Heart left ventricle (tissue), 16 donors: ENCODE results near the gene MAMDC2. TPM values are rescaled to one million over a fixed set of nuclear protein-coding genes. Genes with fewer than 3 reads are reported as not detected.
A peak's percentile ranks its signal among the peaks of the same experiment; 100 is the strongest.

Source experiments
- ATAC-seq, 4 donors: fragments of 200-7000 bp; cut with Tn5 transposase; one replicate each; pipeline ENCODE4 v1.9.1; 2020 to 2022; ENCODE audit warnings: moderate library complexity in 4 of 4, mild to moderate bottlenecking in 3 of 4, moderate number of reproducible peaks in 1 of 4
- DNase-seq, 5 donors: peaks; one replicate each; pipeline ENCODE4 v3.0.0-alpha.2; 2020
- H3K27ac ChIP-seq, 12 donors: fragments of 200-600 bp; sonication (generic) in 4 of 12; one replicate each; pipeline versions ENCODE4 v1.5.0 to v1.8.0; 2016 to 2022; ENCODE audit warnings: mild to moderate bottlenecking in 2 of 12
- H3K27me3 ChIP-seq, 9 donors: fragments of 200-600 bp; sonication (generic) in 2 of 9; one replicate each; pipeline versions ENCODE4 v1.5.1 to v1.8.0; 2016 to 2022; ENCODE audit warnings: mild to moderate bottlenecking in 3 of 9
- H3K36me3 ChIP-seq, 9 donors: fragments of 200-600 bp; sonication (generic) in 2 of 9; one replicate each; pipeline versions ENCODE4 v1.5.0 to v1.8.0; 2018 to 2022; ENCODE audit warnings: mild to moderate bottlenecking in 2 of 9
- H3K4me1 ChIP-seq, 12 donors: fragments of 200-600 bp; sonication (generic) in 4 of 12; one replicate each; pipeline versions ENCODE4 v1.5.0 to v1.8.0; 2016 to 2022; ENCODE audit warnings: mild to moderate bottlenecking in 3 of 12
- H3K4me3 ChIP-seq, 12 donors: fragments of 200-600 bp; sonication (generic) in 4 of 12; one replicate each; pipeline versions ENCODE4 v1.5.0 to v1.8.0; 2017 to 2022; ENCODE audit warnings: mild to moderate bottlenecking in 9 of 12, moderate library complexity in 4 of 12
- H3K9me3 ChIP-seq, 12 donors: fragments of 200-600 bp; sonication (generic) in 4 of 12; one replicate each; pipeline versions ENCODE4 v1.5.0 to v1.8.0; 2016 to 2022; ENCODE audit warnings: mild to moderate bottlenecking in 1 of 12
- POLR2A ChIP-seq, 2 donors: fragments of 450-650 bp; IDR thresholded peaks; one replicate each; pipeline ENCODE4 v1.6.1; 2017; ENCODE audit warnings: antibody characterized with exemption in 2 of 2, mild to moderate bottlenecking in 2 of 2, moderate library complexity in 2 of 2
- WGBS, 4 donors: extraction: QIAGEN DNeasy Blood & Tissue Kit in 2 of 4; methylation state at CpG; one replicate each; pipeline versions ENCODE4 v1.1.5 to v1.1.7; 2013 to 2018; 5-methylcytosine and 5-hydroxymethylcytosine counted together
- intact Hi-C, 10 donors: fragments of 100-400 bp; cut with DNase I; formaldehyde crosslinking; loops; one replicate each; pipeline versions ENCODE4 v1.11.1 to v1.14.2; 2022
- polyA plus RNA-seq, 2 donors: library from polyadenylated mRNA; stranded (reverse); fragments of 200-250 nt; gene quantifications; one replicate each; pipeline ENCODE4 v1.2.3, GENCODE V29; 2013
- total RNA-seq, 9 donors: library from RNA; depleted of rRNA in 2 of 9; stranded (reverse); fragments of >200 nt in 2 of 9; fragmentation: NEBNext Ultra II Directional in 3 of 9; extraction: Animal tissue kit (Norgen Biotek cat#: 25700) in 3 of 9; gene quantifications; one replicate each; pipeline versions ENCODE4 v1.1.0 to v1.2.4, GENCODE V29; 2016 to 2023
- TF ChIP-seq, protein P1 (sequence below), 12 donors: fragments of 200-600 bp; sonication (generic) in 4 of 12; IDR thresholded peaks; one replicate each; pipeline versions ENCODE4 v1.5.0 to v1.8.0; 2018 to 2022; ENCODE audit warnings: antibody characterized with exemption in 12 of 12, mild to moderate bottlenecking in 5 of 12
- donor health status: ischemic (EF 13 %, LVEDD 7.1; RV severe dilation, severe dysfunction).
- donor health status: healthy with polysubstance abuse.
- donor health status: DM: no; HTN: yes; CAD: no.
- donor health status: DM: no; HTN: no; CAD: no.
- donor health status: ischemic (EF 25% LVEDD 6.9; RV normal size, moderate dysfunction).
- donor health status: ischemic (EF 25% LVEDD 5.7; RV mildly dilated, moderate dysfunction).
- donor health status: healthy.
- donor health status: DM: yes; HTN: yes; CAD: no.
- donor health status: ischemic (EF 35%, LVEDD 5.7; RV mildly dilated, moderate dysfunction).
- donor health status: nonischemic (EF 11% LVEDD 7.7; RV severe dilation, severe dysfunction).
- donor health status: DM: yes; HTN: yes; CAD: no.
- donor health status: PGD.
- donor health status: ischemic (EF 29% LVEDD 5.4; RV normal size, mild dysfunction).
- donor health status: nonischemic (EF 23%, LVEDD 6.1; RV moderate dilation, normal function).

MAMDC2 gene
- total and polyA plus RNA-seq, 11 donors, result 2.5 to 23.9 (median 5.1) TPM

GRCh38 chr9:70125621-70126263 lies 82.1 kb downstream of the MAMDC2 start:
- WGBS, 4 donors, result 79 to 89% (median 83%) methylated on average over 4 of the region's 4 CpGs
- H3K9me3 ChIP-seq, result no peaks in the 10 kb centered on the region
- TF ChIP-seq, protein P1, sequence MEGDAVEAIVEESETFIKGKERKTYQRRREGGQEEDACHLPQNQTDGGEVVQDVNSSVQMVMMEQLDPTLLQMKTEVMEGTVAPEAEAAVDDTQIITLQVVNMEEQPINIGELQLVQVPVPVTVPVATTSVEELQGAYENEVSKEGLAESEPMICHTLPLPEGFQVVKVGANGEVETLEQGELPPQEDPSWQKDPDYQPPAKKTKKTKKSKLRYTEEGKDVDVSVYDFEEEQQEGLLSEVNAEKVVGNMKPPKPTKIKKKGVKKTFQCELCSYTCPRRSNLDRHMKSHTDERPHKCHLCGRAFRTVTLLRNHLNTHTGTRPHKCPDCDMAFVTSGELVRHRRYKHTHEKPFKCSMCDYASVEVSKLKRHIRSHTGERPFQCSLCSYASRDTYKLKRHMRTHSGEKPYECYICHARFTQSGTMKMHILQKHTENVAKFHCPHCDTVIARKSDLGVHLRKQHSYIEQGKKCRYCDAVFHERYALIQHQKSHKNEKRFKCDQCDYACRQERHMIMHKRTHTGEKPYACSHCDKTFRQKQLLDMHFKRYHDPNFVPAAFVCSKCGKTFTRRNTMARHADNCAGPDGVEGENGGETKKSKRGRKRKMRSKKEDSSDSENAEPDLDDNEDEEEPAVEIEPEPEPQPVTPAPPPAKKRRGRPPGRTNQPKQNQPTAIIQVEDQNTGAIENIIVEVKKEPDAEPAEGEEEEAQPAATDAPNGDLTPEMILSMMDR (IDR thresholded peaks at IDR 0.05), result no peak
- no peak for TF ChIP-seq POLR2A (IDR thresholded peaks at IDR 0.05)
- peaks cover 0 to 27% (median 6%) of the 10 kb centered on the region in 12 donors for H3K4me1 ChIP-seq
- peaks cover 0 to 29% (median 0%) of the 10 kb centered on the region in 9 donors for H3K36me3 ChIP-seq
- ATAC-seq (no peak), DNase-seq (no peak)
- no peaks in the 10 kb centered on the region for H3K27me3 ChIP-seq
- H3K27ac ChIP-seq, result peak overlapping the region in 5 of 12 donors; percentile 8 to 77 (median 40)
- intact Hi-C loops, result loop anchor here in 1 of 10 donors (10.0 kb wide), 1 partner anchor 99 kb away; no protein-coding TSS in a partner anchor
- no peak overlapping the region for H3K4me3 ChIP-seq

GRCh38 chr9:70127036-70127435 lies 83.4 kb downstream of the MAMDC2 start:
- Histone ChIP-seq H3K4me3 (no peak overlapping the region), H3K27me3 (no peaks in the 10 kb centered on the region), H3K9me3 (no peaks in the 10 kb centered on the region), H3K36me3 (peaks cover 0 to 39% (median 0%) of the 10 kb centered on the region in 9 donors), H3K4me1 (peaks cover 0 to 19% (median 4%) of the 10 kb centered on the region in 12 donors), H3K27ac (peak overlapping the region in 7 of 12 donors; percentile 8 to 77 (median 41))
- DNase-seq (no peak), ATAC-seq (peak; percentile 32 to 61 (median 52))
- 60 to 78% (median 74%) methylated on average over 6 of the region's 6 CpGs for WGBS, 4 donors
- intact Hi-C loops, result loop anchor here in 1 of 10 donors (10.0 kb wide), 1 partner anchor 98 kb away; no protein-coding TSS in a partner anchor
- TF ChIP-seq POLR2A (IDR thresholded peaks at IDR 0.05), result no peak
- TF ChIP-seq, protein P1 (IDR thresholded peaks at IDR 0.05), result no peak

DNA sequence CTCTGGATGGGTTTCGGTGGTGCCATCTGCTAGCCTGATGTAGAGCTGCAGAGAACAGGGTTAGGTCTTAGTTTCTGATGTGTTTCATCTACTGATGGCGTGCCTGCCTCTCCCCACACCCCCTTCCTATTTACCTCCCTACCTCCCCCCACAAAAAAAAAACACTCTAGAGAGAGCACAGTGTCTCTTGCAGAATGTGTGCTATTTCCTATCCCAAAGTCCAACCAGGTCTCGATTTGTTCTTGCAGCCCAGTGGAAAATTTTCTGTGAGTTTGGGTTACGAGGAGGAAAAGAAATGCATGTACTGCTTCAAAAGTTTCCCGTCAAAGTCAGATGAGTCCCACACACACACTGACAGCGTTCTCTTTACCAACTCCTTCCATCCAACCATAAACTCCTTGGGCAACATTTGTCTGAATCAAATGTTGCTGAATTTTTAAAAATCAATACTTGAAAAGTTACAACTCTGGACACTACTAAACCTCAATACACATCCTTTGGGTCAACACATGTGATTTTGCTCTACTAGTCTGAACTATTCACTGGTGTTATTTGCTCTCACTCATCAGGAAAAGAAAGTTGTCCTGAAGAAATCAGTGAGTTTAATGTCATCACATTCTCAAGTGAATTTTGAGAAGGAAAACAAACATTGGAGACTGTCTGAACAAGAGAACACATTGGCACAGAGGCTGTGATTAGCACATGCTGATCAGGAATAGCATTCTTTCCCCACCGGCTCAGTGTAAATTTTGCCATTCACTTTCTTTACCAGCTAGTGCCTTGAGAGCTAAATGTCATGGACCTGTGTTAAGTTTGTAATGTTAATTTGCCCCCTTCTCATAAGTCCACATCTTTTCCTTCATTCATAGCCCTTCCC lies 84.1 kb downstream of the MAMDC2 start:
- ATAC-seq (peak in 3 of 4 donors; percentile 8 to 25 (median 19)), DNase-seq (no peak)
- Histone ChIP-seq H3K27me3 (no peaks in the 10 kb centered on the region), H3K4me1 (peaks cover 0 to 19% (median 3%) of the 10 kb centered on the region in 12 donors), H3K36me3 (peaks cover 0 to 44% (median 0%) of the 10 kb centered on the region in 9 donors), H3K4me3 (no peak overlapping the region), H3K27ac (peak overlapping the region in 6 of 12 donors; percentile 10 to 44 (median 30)), H3K9me3 (no peaks in the 10 kb centered on the region)
- 61 to 78% (median 68%) methylated on average over 7 of the region's 7 CpGs for WGBS, 4 donors
- intact Hi-C loops, result loop anchor here in 1 of 10 donors (10.0 kb wide), 1 partner anchor 97 kb away; no protein-coding TSS in a partner anchor
- no peak for TF ChIP-seq POLR2A (IDR thresholded peaks at IDR 0.05)
- TF ChIP-seq, protein P1 (IDR thresholded peaks at IDR 0.05), result no peak

DNA sequence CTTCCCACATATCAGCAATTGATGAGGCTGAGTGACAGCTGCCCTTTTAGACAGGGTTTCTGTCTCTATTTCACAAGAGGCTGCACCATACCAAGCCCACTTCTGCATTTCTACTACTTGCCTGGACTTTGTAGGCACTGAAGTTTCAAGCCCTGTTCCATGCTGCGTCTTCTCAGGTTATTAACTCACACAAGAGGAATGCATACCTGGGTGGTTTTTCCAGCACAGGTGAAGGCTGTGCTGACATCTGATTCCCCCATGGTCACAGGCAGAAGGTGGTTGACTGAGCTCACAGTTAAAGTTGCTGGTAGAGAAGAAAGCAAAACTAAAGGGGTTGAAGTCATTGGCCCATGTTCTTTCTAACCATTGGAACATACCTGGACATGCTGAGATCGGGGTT lies 86.6 kb downstream of the MAMDC2 start:
- DNase-seq, result no peak
- Histone ChIP-seq H3K36me3 (peaks cover 0 to 32% (median 0%) of the 10 kb centered on the region in 9 donors), H3K27ac (no peak overlapping the region), H3K4me3 (no peak overlapping the region), H3K27me3 (no peaks in the 10 kb centered on the region), H3K4me1 (peaks cover 0 to 25% (median 3%) of the 10 kb centered on the region in 12 donors), H3K9me3 (no peaks in the 10 kb centered on the region)
- no peak for TF ChIP-seq POLR2A (IDR thresholded peaks at IDR 0.05)
- TF ChIP-seq, protein P1 (IDR thresholded peaks at IDR 0.05), result no peak
- ATAC-seq, result no peak
- intact Hi-C loops, result loop anchor here in 1 of 10 donors (10.0 kb wide), 1 partner anchor 95 kb away; no protein-coding TSS in a partner anchor
- 85 to 92% (median 90%) methylated on average over 2 of the region's 2 CpGs for WGBS, 4 donors
